GM12892 (cell line): ENCODE results near the gene PCYT1A.

ENCODE experiments used
- DNase-seq: peaks from one replicate; pipeline ENCODE4 v3.0.0; 2011; ENCODE audit not compliant: insufficient read length
- FAIRE-seq: peaks from 2 replicates; lab custom pipeline; 2011; peaks lifted over from hg19 to GRCh38; lab: Jason Lieb, UNC
- POLR2A ChIP-seq: IDR thresholded peaks from 2 replicates; pipeline ENCODE4 v1.6.1; 2011; ENCODE audit warnings: low read depth, low read length, control low read depth
- POLR2AphosphoS5 ChIP-seq: IDR thresholded peaks from 2 replicates; pipeline ENCODE4 v1.6.1; 2011; ENCODE audit warnings: low read depth, low read length, control low read depth
- TAF1 ChIP-seq: IDR thresholded peaks from 2 replicates; pipeline ENCODE4 v1.6.1; 2011; ENCODE audit warnings: low read depth, mild to moderate bottlenecking, control low read depth, low read length, borderline replicate concordance

The PCYT1A gene

DNA sequence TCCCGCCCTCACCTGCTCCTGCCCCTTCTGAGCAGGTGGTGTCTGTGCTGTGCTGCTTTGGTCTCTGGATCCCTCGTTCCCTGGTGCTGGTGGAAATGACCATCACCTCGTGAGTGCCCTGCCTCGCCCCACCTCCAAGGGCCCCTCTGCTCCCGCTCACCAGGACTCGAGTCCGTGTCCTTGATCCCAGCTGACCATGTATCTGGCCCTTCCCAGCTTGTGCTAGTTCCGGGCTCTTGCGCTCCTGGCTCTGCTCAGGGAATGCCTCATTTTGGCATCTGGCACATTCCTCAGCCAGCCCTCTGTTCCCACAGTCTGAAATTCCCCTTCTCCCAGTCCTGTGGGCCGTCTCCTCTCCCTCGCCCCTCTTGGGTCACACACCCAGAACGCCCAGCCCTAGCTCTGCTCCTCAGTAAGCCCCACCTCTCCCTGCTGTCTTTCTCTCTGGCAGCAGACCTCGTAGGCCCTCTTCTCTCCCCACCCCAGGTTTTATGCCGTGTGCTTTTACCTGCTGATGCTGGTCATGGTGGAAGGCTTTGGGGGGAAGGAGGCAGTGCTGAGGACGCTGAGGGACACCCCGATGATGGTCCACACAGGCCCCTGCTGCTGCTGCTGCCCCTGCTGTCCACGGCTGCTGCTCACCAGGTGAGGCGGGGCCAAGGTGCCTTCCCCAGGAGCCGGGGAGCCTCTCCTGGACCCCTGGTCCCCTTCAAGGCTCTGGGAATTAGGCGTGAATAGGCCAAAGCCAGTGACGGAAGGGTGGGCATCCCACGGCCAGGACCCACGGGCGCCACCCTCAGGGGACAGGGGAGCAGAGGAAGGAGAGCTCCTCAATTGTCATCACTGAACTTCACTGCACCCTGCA, 59.7 kb downstream of the PCYT1A start:
- FAIRE-seq = no peak
- no peak for DNase-seq
- TF ChIP-seq TAF1 (no peak), POLR2AphosphoS5 (no peak), POLR2A (no peak)

DNA sequence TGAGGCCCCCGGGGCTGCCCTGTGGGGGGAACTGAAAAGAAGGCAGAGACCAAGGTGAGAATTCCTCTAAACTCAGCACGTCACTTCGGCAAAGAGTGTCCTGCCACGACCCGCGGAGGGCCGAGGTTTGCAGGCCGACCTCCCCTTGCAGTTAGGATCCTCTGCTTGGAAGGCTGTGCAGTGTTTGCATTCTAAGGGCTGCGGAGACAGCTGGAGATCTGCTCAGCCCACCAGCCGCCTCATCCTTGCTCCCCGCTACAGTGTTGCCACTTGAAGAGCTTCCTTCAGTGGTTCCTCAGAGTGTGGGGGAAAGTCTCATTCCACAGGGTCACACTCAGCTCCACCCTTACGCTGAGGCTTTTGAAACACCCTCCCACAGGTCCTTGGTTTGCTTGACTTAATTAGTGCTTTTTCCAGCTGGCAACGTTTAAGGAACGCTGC, 60.4 kb downstream of the PCYT1A start:
- FAIRE-seq = no peak
- DNase-seq = no peak
- no peak for TF ChIP-seq TAF1
- no peak for TF ChIP-seq POLR2AphosphoS5
- no peak for TF ChIP-seq POLR2A

DNA sequence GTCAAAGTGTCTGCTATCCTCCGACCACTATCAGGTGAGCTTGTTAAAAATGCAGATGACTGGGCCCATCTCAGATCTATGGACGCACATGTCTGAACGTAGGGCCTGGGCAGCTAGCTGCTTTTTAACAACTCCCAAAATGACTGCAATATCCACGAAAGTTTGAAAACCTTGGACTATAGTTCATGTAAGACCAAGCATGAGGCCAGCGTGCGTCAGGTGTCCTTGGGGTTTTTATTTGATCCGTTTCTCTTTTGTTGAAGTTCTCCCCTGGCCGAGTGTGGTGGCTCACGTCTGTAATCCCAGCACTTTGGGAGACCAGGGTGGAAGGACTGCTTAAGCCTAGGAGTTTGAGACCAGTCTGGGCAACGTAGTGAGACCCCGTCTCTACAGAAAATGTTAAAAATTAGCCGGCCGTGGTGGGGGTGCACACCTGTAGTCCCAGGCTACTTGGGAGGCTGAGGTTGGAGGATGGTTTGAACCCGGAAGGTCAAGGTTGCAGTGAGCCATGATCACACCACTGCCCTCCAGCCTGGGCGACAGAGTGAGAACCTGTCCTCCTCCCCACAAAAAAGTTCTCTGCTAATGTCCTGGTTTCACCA, 61.7 kb downstream of the PCYT1A start:
- no peak for FAIRE-seq
- TF ChIP-seq POLR2A (no peak), POLR2AphosphoS5 (no peak), TAF1 (no peak)
- DNase-seq = no peak

DNA sequence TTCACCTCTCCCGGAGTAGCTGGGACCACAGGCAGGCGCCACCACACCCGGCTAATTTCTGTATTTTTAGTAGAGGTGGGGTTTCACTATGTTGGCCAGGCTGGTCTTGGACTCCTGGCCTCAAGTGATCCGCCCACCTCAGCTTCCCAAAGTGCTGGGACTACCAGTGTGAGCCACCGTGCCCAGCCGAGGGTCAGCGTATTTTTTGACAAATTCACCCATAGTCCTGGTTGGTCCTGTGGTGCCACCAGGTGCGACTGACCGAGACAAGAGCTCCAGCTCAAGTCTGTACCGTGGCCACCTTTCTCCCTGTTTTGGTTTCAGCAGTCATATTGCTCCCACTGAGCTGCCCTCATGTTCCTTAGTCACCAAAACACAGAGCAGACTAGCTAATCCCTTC, 62.4 kb downstream of the PCYT1A start:
- FAIRE-seq (no peak), DNase-seq (no peak)
- TF ChIP-seq POLR2AphosphoS5 = no peak
- TF ChIP-seq POLR2A = no peak
- no peak for TF ChIP-seq TAF1

DNA sequence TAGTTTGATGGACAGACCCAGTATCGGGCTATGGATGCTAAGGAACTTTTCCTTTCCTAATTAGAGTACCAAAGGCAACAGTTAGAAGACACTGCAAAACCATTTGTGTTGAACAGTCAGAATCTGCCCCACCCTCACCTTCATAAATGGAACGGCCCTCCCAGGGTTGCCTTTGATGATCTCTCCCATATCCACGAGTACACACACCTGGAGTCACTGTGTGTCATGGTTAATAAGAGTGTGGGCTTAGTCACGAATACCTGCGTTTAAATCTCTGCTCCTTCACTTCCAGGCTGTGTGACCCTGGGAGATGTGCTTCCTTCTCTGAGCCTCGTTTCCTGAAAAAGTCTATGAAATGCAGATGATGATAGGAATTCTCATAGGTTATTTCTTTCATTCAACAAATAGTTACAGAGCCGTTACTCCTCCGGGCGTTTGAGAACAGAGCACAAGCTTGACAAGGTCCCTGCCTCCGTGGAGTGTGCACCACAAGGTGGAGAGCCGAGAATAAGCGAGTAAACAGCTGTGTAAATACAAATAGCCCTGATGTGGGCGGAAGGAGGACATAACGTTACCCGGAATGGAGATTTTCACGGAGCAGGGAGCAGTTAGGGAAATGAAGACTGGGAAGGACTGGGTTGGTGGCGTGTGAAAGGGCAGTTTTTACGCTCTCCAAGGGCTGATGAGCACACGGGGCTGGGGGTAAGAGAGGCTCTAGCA, 64.5 kb downstream of the PCYT1A start:
- DNase-seq = no peak
- no peak for TF ChIP-seq POLR2A
- no peak for TF ChIP-seq POLR2AphosphoS5
- FAIRE-seq = no peak

DNA sequence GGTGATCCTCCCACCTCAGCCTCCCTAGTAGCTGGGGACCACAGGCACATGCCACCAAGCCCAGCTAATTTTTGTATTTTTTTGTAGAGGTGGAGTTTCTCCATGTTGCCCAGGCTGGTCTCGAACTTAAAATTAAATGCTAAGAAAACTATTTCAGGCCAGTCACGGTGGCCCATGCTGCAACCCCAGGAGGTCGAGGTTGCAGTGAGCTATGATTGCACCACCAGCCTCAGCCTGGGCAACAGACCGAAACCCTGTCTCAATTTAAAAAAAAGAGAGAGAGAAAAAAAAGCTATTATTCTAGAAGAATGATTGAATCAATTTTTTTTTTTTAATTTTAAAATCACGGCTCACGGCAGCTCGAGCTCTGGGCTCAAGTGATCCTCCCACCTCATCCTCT, 66.5 kb downstream of the PCYT1A start:
- no peak for TF ChIP-seq POLR2A
- no peak for TF ChIP-seq TAF1
- TF ChIP-seq POLR2AphosphoS5 = no peak
- FAIRE-seq = no peak
- no peak for DNase-seq

DNA sequence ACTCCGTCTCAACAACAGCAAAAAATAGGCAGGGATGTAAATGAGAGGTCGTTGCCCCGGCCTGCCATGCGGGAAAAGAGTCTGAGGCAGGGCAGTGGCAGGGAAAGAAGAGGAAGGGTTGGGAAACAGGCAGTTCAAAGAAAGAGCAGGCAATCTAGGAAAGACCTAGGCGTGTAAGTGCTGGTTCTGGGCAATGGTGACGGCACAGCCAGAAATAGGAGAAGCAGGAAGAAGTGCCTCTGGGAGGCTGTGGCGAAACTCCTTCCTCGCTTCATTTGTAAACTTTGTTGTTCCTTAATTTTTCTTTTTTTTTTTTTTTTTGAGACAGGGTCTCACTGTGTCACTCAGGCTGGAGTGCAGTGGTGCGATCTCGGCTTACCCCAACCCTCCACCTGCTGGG, 66.9 kb downstream of the PCYT1A start:
- no peak for TF ChIP-seq TAF1
- TF ChIP-seq POLR2A = no peak
- TF ChIP-seq POLR2AphosphoS5 = no peak
- FAIRE-seq = no peak
- no peak for DNase-seq

DNA sequence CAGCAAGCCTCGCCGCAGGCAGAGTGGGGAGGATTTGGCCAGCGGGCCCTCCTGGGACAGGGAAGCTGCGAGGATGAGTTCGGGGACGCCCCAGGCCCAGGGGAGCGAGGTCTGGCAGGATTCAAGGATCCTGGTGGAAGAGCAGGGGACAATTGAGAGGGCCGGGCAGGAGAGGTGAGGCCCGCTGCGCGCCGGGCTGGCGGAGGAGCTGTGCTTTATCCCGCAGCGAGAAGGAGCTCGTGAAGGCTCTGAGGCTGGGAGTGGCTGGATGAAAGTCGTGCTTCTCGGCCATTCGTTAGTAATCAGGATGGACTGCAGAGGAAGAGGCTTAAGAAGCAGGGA, 67.6 kb downstream of the PCYT1A start:
- FAIRE-seq (no peak), DNase-seq (no peak)
- TF ChIP-seq TAF1 = no peak
- no peak for TF ChIP-seq POLR2A
- TF ChIP-seq POLR2AphosphoS5 = no peak

DNA sequence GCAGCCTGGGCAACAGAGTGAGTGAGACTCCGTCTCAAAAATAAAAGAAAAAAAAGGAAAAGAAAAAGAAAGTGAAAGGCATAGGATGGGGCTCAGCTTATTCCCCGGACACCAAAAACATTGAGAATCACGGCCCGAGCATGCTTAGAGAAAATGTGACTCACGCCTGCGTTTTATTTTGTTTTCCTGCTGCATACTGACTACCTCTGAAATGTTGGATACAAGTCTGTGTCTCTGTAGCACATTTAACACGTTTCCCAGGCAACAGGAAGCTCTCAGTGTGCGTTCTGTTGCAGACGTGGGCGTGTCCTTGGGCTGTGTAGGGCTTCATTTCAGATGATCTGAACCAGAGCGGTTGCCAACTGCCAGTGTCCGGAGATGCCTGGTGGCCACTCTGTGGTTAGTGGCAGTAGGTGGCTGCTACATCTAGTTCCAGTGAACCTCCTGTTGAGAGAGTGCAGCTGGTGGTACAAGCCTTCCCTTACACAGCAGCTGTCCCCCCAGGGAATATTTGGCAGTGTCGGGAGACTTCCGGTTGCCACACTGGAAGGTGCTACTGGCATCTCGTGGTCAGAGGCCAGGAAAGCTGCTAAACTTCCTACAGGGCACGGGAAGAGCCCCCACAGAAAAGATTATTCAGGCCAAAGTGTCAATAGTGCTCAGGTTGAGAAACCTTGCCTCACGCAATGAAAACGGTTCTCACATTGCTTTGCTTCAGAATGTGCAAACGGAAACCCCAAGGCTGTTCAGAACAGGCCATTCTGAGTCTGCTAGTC, 68.1 kb downstream of the PCYT1A start:
- FAIRE-seq (peak; percentile 86), DNase-seq (peak; percentile 49)
- TF ChIP-seq POLR2AphosphoS5 = no peak
- TF ChIP-seq TAF1 = no peak
- no peak for TF ChIP-seq POLR2A

DNA sequence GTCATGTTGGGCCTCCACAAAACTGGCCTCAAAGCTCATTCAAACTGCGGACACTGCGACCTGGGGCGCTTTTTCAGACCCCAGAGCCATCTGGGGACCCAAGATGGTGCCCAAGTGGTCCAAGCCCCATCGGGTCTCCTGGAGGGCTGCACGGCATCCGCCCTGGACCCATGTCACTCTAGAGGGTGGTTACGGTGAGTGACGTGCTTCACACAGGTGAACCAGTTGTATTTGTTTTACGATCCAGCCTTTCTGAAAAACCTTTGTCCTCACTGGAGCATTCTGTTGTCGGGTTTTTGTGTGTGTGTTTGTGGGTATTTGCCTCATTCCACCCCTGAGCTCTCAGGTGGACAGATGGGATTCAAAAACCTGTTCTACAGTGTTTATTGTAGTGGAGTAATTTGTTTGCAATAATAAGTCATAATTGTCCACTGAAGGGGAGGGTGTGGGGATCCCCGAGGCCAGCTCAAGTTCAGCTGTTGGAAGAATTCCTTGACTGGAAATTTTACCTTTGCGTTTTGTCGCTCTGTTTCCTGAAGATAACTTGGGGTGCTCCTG, 69.3 kb downstream of the PCYT1A start:
- no peak for TF ChIP-seq TAF1
- TF ChIP-seq POLR2AphosphoS5 = no peak
- TF ChIP-seq POLR2A = no peak
- FAIRE-seq = no peak
- no peak for DNase-seq
